ENCODE results near the gene SORCS2.

SORCS2 gene

DNA sequence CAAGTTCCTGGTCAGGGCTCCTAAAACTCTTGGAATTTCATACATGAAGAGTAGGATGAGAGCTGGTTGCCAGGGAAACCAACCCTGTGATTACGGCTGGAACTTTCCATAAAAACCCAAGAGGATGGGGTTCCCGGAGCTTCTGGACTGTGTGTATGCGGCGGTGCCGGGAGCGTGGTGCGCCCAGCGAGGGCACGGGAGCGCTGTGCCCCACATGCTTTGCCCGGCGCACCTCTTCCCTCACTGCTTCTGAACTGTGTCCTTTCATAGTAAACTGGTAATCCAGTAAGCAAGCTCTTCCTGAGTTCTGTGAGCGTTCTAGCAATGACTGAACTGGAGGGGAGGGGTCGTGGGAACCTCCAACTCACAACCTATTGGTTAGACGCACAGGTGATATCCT lies 594.7 kb downstream of the SORCS2 start:
- no peak for TF ChIP-seq SIN3A (IDR thresholded peaks at IDR 0.05; ENCODE audit: borderline replicate concordance, insufficient read depth, low read length)
- TF ChIP-seq, protein P1, sequence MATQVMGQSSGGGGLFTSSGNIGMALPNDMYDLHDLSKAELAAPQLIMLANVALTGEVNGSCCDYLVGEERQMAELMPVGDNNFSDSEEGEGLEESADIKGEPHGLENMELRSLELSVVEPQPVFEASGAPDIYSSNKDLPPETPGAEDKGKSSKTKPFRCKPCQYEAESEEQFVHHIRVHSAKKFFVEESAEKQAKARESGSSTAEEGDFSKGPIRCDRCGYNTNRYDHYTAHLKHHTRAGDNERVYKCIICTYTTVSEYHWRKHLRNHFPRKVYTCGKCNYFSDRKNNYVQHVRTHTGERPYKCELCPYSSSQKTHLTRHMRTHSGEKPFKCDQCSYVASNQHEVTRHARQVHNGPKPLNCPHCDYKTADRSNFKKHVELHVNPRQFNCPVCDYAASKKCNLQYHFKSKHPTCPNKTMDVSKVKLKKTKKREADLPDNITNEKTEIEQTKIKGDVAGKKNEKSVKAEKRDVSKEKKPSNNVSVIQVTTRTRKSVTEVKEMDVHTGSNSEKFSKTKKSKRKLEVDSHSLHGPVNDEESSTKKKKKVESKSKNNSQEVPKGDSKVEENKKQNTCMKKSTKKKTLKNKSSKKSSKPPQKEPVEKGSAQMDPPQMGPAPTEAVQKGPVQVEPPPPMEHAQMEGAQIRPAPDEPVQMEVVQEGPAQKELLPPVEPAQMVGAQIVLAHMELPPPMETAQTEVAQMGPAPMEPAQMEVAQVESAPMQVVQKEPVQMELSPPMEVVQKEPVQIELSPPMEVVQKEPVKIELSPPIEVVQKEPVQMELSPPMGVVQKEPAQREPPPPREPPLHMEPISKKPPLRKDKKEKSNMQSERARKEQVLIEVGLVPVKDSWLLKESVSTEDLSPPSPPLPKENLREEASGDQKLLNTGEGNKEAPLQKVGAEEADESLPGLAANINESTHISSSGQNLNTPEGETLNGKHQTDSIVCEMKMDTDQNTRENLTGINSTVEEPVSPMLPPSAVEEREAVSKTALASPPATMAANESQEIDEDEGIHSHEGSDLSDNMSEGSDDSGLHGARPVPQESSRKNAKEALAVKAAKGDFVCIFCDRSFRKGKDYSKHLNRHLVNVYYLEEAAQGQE (IDR thresholded peaks at IDR 0.05; ENCODE audit: insufficient read depth in 1 of 2, low read depth in 2 of 2, low read length in 2 of 2) = no peak
- no peak for TF ChIP-seq FOXP2 (optimal IDR thresholded peaks at IDR 0.05; ENCODE audit: borderline replicate concordance, extremely low read depth, extremely low read length, insufficient read depth)
- TF ChIP-seq TAF1 (IDR thresholded peaks at IDR 0.05; ENCODE audit: borderline replicate concordance, insufficient read depth, low read length) = no peak
- TF ChIP-seq POLR2AphosphoS5 (IDR thresholded peaks at IDR 0.05; ENCODE audit: low read depth, low read length) = no peak

DNA sequence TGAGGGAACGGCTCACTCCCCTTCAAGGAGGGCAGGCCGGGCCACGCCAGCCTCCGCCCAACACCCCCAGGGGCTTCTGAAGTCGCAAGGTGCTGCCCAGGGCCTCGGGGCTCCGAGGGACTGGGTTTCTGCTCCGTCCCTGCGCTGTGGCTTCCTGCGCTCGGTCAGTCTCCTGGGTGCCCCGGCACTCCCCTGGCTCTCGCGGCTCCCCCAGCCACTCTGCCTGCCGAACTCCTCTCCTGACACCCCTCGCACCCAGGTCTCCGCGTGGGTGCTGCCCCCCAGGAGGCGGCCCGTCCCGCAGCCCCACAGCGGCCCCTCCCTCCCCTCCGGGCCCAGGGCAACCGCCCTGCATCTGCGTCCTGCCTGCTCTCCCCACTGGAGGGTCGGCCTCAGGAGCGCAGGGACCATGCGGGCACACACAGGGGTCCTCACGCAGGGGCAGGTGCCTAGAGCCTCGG lies 595.4 kb downstream of the SORCS2 start:
- no peak for TF ChIP-seq POLR2AphosphoS5 (IDR thresholded peaks at IDR 0.05; ENCODE audit: low read depth, low read length)
- no peak for TF ChIP-seq TAF1 (IDR thresholded peaks at IDR 0.05; ENCODE audit: borderline replicate concordance, insufficient read depth, low read length)
- no peak for TF ChIP-seq FOXP2 (optimal IDR thresholded peaks at IDR 0.05; ENCODE audit: borderline replicate concordance, extremely low read depth, extremely low read length, insufficient read depth)
- no peak for TF ChIP-seq SIN3A (IDR thresholded peaks at IDR 0.05; ENCODE audit: borderline replicate concordance, insufficient read depth, low read length)
- TF ChIP-seq, protein P1 (IDR thresholded peaks at IDR 0.05; ENCODE audit: insufficient read depth in 1 of 2, low read depth in 2 of 2, low read length in 2 of 2) = no peak

DNA sequence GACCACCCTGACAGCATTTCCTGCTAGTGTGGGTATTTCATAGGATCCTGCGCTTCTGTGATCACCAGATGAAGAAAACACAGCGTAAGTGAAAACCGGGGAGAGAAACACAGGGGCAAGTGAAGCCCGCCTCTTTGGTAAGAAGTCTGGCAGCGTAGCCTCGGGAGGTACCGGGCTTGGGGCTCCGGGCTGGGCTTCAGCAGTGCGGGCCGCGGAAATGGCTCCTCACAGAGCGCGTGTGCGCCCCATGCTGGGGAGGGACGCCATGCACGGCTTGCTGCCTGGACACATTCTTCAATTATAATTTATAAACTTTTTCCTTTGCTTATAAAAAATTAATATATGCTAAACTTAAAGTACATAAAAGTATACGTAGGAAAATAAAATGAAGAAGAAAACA lies 595.9 kb downstream of the SORCS2 start:
- TF ChIP-seq SIN3A (IDR thresholded peaks at IDR 0.05; ENCODE audit: borderline replicate concordance, insufficient read depth, low read length) = no peak
- TF ChIP-seq POLR2AphosphoS5 (IDR thresholded peaks at IDR 0.05; ENCODE audit: low read depth, low read length) = no peak
- TF ChIP-seq, protein P1 (IDR thresholded peaks at IDR 0.05; ENCODE audit: insufficient read depth in 1 of 2, low read depth in 2 of 2, low read length in 2 of 2) = no peak
- TF ChIP-seq FOXP2 (optimal IDR thresholded peaks at IDR 0.05; ENCODE audit: borderline replicate concordance, extremely low read depth, extremely low read length, insufficient read depth) = no peak
- TF ChIP-seq TAF1 (IDR thresholded peaks at IDR 0.05; ENCODE audit: borderline replicate concordance, insufficient read depth, low read length) = no peak

DNA sequence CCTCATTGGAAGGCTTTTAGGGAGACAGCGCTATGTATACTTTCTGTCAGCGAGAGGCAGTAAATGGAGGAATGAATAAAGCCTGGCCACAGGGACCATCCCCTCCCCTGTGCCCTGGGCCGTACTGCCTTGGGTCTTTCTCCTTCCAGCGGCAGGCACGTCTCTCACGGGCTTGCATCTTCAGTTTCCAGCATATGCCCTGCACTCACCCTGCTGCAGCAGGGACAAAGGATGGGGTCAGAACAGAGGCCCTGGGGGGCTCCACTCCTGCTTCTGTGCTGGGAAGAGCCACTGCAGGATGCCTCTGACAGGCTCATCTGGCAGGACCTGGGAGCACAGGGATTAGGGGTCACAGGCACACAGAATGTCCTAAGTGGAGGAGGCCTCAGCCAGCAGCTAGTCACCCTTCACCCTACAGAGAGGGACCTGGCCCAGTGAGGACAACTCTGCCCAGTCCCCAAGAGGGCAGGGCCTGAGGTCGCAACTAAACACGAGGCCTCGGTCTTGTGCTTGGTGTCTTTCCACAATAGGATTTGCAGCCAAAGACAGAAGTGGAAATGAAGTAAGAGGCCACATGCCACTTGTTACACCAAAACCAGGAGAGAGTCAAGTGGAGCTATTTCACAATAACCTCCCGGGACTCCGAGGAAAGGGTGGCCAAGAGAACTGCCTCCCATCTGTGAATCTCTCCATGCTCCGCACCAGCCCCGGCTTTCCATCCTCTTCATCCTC lies 596.5 kb downstream of the SORCS2 start:
- TF ChIP-seq FOXP2 (optimal IDR thresholded peaks at IDR 0.05; ENCODE audit: borderline replicate concordance, extremely low read depth, extremely low read length, insufficient read depth) = no peak
- TF ChIP-seq SIN3A (IDR thresholded peaks at IDR 0.05; ENCODE audit: borderline replicate concordance, insufficient read depth, low read length) = no peak
- no peak for TF ChIP-seq POLR2AphosphoS5 (IDR thresholded peaks at IDR 0.05; ENCODE audit: low read depth, low read length)
- TF ChIP-seq, protein P1 (IDR thresholded peaks at IDR 0.05; ENCODE audit: insufficient read depth in 1 of 2, low read depth in 2 of 2, low read length in 2 of 2) = no peak
- no peak for TF ChIP-seq TAF1 (IDR thresholded peaks at IDR 0.05; ENCODE audit: borderline replicate concordance, insufficient read depth, low read length)

All from PFSK-1 (cell line).